ENCODE data around the gene FLAD1.

FLAD1 gene

GRCh38 chr1:154982897-154983648 is at the start of gene FLAD1:
FLAD1 (plus strand) TSS chr1:154983344; CDS start chr1:154983695, 351 bp downstream.
- peak; percentile 79 to 98 (median 95) for DNase-seq

- no peak for DNase-seq
Measured at GRCh38 chr1:154934358-154934948, 48.7 kb upstream of the FLAD1 start.

GRCh38 chr1:154935749-154936554 is 47.2 kb upstream of the FLAD1 start:
- peak in 4 of 56 donors; percentile 38 to 55 (median 50) for DNase-seq

DNA sequence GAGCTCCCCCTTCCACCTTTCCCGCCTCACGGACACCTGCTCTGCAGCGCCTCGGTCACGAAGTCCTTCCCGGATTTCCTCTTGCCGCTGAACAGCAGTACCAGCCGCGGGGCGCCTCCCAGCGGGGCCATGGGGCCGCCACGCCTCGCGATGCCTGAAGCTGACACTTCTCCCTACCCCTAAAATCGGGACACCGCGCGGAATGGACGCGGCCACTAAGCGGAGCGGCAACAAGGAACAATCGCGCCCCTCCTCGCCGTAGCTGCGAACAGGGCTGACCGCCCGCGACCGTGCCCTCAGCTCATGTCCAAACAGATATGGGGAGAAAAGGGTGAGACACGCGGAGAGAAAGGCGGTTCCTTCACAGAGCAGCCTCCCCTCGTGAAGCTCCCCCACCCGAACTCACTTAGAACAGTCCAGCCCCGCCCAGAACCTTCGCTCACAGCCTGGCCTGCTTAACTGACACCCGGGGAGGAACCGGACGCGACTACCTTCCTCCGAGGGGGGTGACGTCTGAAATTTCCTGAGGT is 46.5 kb upstream of the FLAD1 start, which contains the start of gene PMVK:
Gene PMVK, minus strand, starts transcription at position 165 of the 530 bp plus-strand sequence. Its CDS starts 34 bp downstream, at position 131.
- peak; percentile 66 to 100 (median 96) for DNase-seq

- peak in 54 of 56 donors; percentile 66 to 100 (median 94) for DNase-seq
Measured at GRCh38 chr1:154937085-154937987, 45.8 kb upstream of the FLAD1 start.

GRCh38 chr1:154937988-154938386 is 45.2 kb upstream of the FLAD1 start:
- no peak for DNase-seq

GRCh38 chr1:154938604-154939399 is 44.3 kb upstream of the FLAD1 start:
- no peak for DNase-seq

GRCh38 chr1:154940213-154940560 is 43.0 kb upstream of the FLAD1 start:
- no peak for DNase-seq

DNA sequence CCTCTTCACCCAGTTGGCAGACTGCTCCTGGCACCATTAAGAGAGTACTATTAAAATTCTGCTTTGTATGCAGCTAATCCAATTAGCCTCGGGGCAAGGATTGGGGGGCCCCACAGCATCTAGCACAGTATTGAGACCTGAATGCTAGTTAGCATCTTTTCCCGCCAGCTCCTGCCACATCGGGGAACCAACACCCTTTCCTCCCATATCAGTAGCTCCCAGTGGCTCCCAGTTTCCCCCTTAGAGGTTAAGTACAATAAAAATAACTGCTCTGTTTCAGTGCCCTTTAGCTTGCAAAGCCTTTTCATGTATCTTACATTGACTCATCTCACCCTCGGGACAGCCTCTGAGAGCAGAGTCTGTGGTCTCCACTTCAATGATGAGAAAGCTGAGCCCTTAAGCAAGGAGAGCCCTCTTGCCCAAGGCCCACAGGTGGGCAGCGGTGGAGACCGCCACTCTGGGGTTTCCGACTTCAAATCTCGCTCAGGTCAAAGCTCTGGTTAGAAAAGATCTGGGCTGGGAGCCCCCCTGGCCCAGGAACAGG is 42.4 kb upstream of the FLAD1 start:
- peak in 10 of 56 donors; percentile 5 to 63 (median 37) for DNase-seq

- peak in 16 of 56 donors; percentile 5 to 59 (median 27) for DNase-seq
Measured at GRCh38 chr1:154941333-154942013, 41.7 kb upstream of the FLAD1 start.

DNA sequence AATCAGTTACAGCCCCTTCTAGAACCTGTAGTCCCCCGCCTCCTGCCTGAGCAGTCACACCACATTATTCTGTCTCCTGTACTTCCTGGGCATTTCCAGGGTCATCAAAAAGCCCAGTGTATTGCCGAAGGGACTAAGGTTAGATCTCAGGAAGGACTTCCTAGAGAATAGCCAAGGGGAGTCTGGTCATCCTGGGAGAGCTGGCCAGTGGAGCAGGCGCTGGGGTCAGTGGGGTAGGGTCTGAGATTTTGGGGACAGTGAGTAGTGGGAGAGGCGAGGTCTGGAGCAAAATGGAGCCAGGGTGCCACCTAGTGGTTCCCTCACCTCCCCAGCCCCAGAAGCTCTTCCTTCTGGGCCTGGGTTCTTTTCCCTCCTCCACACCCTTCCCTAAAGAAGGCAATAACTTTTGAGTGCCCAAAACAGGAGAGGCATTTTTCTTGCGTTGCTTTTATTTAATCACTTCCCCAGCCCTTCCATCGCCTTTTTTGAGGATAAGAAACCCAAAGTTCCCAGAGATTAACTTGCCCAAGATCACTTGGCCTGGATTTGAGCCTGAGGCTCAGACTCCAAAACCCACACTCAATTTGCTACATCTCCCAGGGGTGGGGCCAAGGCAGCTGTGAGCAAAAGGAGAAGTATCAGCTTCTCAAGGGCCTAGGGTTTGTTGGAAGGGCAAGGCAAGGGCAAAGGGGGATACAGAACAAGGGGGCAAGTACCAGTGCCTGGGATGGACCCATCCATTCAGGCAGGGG is 39.3 kb upstream of the FLAD1 start:
- DNase-seq = peak in 14 of 56 donors; percentile 2 to 54 (median 11)

DNA sequence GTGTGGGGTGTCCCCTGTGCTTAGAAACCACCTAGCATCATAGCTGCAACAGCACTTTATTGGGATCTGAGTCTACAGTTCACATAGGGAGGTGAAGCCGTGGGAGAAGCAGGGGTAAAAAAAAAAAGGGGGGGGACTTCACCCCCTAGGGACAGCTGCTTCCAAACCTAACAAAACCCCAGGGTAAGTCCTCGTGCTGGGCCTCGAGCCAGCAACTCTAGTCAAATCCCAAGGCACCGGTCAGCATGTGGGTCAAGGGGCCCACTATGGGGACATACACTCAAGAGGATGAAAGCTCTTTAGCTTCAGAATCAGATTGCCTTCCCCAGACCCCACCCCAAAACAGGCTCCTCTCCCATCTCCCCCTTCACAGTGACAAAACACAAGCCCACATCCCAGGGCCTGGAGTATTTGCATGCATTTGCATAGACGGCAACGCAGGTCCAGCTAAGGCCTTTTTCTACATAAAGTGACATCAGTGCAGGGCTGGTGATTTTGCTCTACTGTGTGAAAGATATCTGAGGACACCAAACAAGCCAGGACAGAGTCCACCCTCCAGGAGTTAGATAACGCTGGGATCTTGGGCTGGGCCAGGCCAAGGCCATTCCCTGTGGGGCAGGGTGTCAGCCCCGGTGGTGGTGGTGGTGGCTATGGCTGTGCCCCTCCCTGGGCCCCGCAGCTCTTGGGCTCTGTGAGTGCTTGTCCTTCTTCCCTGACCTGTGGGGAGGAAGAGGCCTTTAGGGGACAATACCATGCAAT is 38.6 kb upstream of the FLAD1 start:
- DNase-seq = peak in 1 of 56 donors; percentile 25

- no peak for DNase-seq
Measured at GRCh38 chr1:154945160-154945961, 37.8 kb upstream of the FLAD1 start.

- peak in 20 of 56 donors; percentile 6 to 67 (median 32) for DNase-seq
Measured at GRCh38 chr1:154945962-154946850, 36.9 kb upstream of the FLAD1 start.

DNA sequence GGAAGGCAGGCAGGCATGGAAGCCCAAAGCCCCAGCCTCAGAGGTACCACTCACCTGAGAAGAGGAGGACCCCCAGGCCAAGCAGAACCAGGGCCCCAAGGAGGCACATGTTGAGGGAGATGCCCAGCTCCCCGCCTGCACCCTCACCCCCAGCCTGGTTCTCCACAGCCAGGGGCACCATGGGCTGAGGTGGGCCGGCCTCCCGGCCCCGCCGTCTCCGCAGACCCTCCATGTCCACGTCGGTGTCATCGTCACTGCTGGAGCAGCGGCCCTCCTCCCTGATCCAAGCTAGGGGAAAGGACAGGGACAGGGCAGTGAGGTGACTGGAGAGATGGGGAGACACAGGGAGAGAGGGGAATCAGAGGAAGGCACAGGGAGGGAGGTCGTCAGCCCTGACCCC is 35.1 kb upstream of the FLAD1 start:
- no peak for DNase-seq
